ENCODE results near the gene SLX4.

DNA sequence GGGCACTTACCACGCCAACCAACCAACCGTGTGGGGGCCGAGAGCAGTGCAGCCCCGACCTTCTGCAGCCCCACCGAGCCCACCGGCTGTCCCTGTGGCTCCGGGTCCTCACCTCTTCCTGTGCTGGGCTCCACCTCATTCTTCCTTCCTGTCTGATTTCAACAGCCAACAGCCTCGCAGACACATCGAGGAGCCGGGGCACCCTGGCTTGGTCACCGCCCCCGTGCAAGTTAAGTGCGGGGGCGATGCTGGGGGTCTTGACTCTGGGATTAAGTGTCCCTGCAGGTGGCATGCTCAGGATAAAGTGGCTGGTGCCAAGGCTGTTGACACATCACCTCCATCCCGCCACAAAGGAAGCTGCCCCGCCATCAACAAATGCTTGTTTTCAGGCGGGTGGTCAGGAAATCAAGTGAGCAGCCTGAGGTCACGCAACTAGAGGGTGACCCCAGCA lies 34.1 kb downstream of the SLX4 start, which contains the start of gene NLRC3:
- TF ChIP-seq EP300 (IDR thresholded peaks at IDR 0.05) (no peak), POLR2A (IDR thresholded peaks at IDR 0.05) (no peak)
- TF ChIP-seq, protein P1, sequence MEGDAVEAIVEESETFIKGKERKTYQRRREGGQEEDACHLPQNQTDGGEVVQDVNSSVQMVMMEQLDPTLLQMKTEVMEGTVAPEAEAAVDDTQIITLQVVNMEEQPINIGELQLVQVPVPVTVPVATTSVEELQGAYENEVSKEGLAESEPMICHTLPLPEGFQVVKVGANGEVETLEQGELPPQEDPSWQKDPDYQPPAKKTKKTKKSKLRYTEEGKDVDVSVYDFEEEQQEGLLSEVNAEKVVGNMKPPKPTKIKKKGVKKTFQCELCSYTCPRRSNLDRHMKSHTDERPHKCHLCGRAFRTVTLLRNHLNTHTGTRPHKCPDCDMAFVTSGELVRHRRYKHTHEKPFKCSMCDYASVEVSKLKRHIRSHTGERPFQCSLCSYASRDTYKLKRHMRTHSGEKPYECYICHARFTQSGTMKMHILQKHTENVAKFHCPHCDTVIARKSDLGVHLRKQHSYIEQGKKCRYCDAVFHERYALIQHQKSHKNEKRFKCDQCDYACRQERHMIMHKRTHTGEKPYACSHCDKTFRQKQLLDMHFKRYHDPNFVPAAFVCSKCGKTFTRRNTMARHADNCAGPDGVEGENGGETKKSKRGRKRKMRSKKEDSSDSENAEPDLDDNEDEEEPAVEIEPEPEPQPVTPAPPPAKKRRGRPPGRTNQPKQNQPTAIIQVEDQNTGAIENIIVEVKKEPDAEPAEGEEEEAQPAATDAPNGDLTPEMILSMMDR (IDR thresholded peaks at IDR 0.05) = no peak

Measured in stomach (tissue), 4 donors.